Measurements from ENCODE around the gene BBC3.

BBC3 gene

DNA sequence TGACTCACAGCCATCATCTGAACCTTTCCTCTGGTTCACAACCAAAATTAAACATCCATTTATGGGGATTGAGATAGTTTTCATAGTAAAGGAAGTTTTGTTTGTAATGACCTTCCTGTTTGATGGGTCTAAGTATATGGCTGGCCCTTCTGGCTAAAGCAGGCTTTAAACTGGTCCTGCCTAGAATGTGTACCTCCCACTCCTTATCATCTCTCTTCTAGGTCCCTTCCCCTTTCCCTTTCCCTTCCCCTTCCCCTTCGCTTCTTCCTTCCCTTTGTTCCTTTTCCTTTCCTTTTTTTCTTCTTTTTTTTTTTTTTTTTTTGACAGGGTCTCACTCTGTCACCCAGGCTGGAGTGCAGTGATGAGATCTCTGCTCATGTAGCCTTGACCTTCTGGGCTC is 35.6 kb downstream of the BBC3 start:
- DNase-seq (ENCODE audit: low read depth in 2 of 2): no peak

DNA sequence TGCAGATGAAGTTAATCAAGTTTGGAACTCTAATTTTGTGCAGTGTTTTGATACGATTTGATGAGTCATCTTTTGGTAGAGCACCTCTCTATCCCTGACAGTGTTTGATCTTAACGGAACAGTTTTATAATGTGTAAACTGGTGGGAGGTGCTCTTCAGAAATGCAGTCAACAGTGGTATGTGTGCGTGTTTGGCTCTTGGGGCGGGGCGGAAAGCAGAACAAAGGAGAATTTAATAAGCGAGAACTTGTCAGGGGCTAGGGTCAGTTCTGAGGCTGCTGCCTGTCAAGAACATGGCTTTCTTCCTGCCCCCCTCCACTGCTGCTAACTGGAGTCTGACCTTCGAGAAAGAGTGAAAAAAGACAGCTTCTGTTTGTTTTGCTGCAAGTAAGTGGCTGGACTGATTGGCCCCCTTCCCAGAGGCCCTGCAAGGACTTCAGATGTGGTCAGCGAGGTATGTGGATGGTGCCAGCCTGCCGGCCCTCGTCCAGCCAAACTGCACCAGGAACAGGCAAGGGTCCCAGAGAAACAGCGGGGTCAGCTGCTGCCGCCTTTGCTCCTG is 40.8 kb downstream of the BBC3 start:
- peak in 1 of 2 donors; percentile 30 for DNase-seq (ENCODE audit: low read depth in 2 of 2)

DNA sequence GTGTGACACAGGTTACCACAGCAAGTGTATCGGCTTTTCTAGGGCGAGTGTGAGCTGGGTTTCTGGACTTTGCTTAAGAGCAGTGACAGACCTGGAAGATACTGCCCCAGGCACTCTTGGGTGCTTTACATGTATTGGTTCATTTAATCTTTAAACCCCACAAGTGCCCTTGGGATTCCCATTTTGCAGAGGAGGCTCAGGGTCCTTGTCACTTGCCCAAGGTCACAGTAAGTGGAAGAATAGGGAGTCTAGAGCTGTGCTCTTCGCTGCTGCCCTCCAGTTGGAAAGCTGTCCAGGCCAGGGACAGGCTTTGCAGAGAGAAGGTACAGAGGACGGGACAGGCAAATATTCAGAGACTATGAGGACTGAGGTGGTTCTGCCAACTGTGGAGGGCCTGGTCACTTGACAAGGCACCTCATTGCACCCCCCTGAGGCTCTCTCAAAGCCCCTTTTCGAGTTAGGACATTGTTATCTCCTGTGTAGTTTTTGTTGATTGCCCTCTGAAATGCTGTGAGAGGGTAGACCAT is 42.4 kb downstream of the BBC3 start:
- no peak for DNase-seq (ENCODE audit: low read depth in 2 of 2)

DNA sequence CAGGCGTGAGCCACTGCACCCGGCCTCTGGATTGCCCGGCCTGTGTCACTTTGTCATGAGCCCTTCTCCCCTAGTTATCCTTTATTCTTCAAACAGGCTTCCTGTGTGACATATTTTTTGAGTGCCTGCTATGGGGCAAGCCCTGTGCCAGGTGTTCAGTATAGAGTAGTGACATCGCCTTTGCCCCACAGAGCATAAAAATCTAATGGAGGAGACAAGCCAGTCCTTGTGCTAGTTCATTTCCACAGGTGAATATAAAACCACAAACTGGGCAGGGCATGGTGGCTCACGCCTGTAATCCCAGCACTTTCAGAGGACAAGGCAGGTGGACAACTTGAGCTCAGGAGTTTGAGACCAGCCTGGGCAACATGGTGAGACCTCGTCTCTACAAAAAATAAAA is 43.2 kb downstream of the BBC3 start:
- DNase-seq (ENCODE audit: low read depth in 2 of 2): no peak

DNA sequence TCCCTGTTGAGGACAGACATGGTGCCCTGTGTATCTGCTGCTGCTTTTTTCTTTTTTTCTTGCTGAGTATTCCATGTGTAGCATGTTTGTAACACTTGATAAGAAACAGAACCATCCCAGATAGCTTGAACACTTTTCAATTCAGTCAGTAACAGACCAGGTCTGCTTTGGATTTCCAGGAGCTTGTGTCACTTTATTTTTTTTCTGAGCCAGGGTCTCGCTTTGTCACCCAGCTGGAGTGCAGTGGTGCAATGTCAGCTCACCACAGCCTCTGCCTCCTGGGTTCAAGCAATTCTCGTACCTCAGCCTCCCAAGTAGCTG is 43.7 kb downstream of the BBC3 start:
- DNase-seq (ENCODE audit: low read depth in 2 of 2): no peak

DNA sequence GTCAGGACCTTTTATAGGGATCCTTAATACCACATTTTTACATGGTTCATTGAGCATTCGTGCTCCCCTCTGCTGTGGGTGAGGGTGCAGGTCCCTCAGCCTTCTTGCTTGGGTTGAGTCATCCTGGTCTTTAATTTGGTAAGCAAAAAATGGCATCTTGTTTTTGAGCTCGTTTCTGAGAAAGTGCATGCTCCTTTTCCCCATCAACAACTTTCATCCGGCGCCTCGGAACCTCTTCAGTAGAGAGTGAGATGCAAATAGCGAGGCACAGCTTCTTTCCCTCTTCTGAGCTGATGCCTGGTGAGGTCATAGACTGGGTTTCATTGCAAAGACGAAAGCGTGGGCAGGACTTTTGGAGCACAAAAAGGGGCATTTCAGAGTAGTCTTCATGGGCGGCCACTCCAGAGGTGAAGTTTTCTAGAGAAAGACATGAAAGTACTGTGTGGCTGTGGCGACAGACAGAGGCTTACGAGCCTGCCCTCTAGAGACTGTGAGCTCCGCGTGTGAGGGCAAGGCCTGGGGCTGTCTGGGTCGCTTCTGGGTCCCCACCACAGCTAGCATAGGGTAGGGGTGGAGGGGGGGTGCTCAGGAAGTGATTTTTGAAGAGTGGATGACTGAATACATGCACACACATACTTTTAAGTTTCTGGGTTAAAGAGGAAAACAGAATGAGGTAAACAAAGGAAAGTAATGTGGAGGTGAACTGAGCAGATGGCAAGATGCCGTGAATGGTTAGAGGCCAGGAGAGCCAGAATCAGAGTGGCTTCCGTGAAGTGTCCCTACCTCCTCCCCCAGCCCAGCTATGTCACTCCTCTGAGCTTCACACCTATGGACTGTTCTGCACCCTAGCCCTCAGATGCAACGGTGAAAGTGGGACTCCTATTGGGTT is 44.3 kb downstream of the BBC3 start:
- peak; percentile 50 to 79 for DNase-seq (ENCODE audit: low read depth in 2 of 2)

DNA sequence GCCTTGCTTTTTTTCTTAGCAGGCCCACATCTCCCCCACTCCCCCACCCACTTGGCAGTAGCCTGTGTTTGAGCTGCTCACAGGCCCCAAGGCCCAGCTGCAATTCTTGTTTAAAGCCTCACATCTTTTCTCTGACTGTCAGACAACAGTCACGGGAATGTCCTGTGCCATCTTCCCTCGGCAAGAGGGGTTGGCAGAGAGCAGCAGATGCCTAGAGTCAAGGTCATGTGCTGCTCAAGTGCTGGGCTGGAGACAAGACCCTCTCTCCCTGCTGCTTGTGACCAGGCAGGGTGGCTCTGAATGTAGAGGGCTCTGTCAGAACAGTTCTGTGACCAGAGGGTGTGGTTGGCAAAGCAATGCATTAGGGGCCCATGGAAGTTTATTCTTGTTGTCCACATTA is 47.4 kb downstream of the BBC3 start:
- DNase-seq (ENCODE audit: low read depth in 2 of 2): no peak

DNA sequence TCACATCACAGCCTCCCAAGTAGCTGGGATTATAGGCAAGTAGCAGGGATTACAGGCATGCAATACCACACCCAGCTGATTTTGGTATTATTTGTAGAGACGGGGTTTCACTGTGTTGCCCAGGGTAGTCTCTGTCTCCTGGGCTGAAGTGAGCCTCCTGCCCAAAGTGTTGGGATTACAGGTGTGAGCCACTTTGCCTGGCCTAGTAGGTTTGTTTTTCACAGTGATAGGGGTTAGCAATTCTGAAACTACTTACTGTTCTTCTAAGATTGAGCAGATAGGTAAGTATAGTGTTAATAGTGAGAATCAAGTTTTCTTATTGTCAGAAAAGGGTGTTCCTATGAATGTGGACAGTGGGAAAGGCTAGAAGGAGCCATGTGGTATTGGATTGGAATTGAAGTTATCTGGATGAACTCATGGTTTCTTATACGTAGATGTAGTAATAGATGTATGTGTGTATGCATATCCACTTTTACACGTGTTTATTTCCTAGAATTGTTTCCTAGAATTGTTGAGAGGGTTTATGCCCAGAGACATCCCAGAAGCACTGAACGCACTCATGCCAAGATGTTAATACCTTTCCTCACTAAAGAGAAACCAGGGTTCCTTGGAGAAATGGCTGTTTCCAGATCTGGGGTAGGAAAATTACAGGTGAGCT is 51.2 kb downstream of the BBC3 start:
- DNase-seq (ENCODE audit: low read depth in 2 of 2): no peak

DNA sequence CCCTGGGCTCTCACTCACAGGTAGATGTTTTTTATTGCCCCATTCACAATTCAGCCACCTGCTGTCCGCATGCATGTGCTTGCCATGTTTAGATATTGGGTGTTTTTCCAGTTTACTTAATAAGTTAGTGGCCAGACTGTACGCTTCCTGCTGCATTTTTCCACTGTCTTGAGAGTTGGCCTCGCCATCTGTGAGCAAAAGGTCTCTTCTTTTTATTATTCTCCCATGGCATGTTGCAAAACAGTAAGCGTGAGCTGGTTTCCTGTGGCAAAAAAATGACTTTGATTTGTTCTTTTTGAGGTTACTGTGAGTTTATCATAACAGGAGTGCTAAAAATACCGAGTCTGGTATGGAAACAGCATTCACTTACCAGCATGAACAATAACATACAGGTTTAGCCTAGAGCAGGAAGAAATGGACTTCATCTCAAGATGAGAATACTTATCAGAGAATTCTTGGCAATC is 54.3 kb downstream of the BBC3 start:
- DNase-seq (ENCODE audit: low read depth in 2 of 2): no peak

DNA sequence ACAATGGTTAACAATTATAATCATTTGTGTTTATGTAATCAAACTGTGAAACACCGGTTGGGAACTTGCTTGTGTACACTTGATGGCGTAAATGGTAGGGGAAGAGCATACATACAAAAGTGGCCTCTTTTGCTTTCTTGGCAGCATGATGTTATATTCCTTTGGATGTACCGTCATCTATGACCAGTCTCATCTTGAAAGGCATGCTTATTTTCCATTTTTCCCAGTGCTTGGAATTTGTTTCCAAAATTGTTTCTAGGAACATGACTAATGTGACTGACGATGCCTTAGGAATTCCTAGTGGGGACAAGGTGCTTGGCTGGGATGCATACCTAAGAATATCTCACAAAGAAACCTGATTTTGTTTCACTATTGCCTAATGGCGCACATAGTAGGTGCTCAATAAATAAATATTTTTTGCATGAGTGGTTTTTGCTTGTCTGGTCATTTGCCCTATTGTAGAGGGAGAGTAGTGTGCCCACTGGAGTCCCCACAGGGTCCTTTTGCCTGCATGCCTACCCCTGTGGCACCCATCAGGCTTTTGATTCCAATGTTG is 54.9 kb downstream of the BBC3 start:
- DNase-seq (ENCODE audit: low read depth in 2 of 2): no peak

DNA sequence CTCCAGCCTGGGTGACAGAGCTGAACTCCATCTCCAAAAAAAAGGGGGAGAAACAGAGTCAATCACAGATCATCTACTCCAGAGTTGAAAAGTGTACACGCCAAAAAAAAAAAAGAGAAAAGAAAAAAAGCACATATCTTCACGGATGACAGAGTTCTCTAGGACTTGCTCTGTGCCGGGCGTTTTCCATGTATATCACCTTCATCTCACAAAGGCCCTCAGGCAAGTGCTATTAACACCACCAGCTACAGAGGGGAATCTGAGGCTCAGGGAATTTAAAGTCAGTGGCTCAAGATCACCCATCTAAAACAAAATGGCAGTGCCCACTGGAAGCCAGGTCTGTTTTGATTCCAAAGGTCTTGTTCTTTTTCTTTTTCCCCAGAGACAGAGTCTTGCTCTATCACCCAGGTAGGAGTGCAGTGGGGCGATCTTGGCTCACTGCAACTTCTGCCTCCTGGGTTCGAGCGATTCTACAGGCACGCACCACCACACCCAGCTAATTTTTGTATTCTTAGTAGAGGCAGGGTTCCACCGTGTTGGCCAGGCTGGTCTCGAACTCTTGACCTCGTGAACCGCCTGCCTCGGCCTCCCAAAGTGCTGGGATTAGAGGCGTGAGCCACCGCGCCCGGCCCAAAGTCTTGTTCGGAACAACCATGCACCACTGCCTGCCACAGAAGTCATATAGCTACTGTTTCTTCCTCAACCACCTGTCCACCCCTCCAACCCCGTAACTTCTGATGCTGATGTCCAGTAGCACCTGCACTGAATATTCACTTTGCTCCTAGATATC is 58.1 kb downstream of the BBC3 start:
- DNase-seq (ENCODE audit: low read depth in 2 of 2): no peak
